RWPE1 (cell line): ENCODE data around the gene SLC25A1.

Source experiments
- CTCF ChIA-PET: fragments of 350-600 bp; sonication (Branson Sonifier 250); formaldehyde crosslinking; extraction: SDS; loops from one replicate; lab custom pipeline; 2021; lab: Yijun Ruan, JAX
- POLR2A ChIA-PET: fragments of 400-600 bp; formaldehyde crosslinking; extraction: SDS; loops from one replicate; lab custom pipeline; 2020; ENCODE audit warnings: antibody characterized with exemption; ENCODE audit not compliant: low non-redundant PET; lab: Yijun Ruan, JAX
- DNase-seq: peaks from one replicate; pipeline ENCODE4 v3.0.0; 2012; ENCODE audit warnings: low spot score
- H3K27ac ChIP-seq: fragments of 450-650 bp; 2 replicates; pipeline ENCODE4 v1.5.1; 2017
- TF ChIP-seq, protein P1 (sequence below): fragments of 450-650 bp; conservative IDR thresholded peaks from 2 replicates; pipeline ENCODE4 v1.5.1; 2017; ENCODE audit warnings: low read depth, mild to moderate bottlenecking

The SLC25A1 gene

DNA sequence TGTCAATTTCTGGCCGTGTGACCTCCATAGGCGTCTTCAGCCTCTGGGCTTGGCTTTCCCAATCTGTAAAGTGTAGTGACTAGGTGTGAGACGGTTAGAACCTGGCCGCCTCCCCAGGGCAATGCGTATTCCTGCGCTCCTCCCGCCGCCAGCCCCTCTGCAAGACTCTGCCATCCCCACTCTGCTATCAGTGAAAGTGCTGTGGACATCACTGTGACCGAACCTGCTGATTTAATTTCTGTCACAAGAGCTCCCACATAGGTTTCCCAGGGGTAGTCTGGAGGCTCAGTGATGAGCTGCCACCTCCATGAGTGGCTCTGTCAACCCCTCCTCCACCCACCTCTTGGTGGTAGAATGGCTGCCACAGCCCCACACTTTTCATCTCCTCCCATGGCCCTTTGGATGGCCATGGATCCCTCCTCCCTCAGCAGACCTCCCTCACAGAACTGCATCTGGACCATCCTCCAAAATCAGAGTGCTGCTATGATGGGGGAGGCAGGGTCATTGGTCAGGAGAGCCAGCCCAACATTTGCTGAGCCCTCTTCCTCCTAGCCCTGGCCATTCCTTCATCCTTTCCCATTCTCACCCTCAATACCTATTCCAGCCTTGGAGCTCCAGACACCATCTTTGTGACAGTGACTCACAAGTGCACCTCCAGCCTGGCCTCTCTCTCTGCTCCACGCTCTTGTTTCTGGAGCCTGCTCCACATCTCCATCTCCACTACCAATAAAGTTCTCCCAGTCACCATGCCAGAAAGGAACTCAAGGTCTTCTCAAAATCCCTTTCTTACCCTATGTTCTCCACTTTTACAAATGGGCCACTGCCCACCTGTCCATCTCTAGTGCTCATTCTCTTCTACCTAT, 27.0 kb downstream of the SLC25A1 start:
- H3K27ac ChIP-seq = no peak overlapping the region
- ChIA-PET POLR2A (no interaction called here), CTCF (no interaction called here)
- DNase-seq = no peak
- TF ChIP-seq, protein P1, sequence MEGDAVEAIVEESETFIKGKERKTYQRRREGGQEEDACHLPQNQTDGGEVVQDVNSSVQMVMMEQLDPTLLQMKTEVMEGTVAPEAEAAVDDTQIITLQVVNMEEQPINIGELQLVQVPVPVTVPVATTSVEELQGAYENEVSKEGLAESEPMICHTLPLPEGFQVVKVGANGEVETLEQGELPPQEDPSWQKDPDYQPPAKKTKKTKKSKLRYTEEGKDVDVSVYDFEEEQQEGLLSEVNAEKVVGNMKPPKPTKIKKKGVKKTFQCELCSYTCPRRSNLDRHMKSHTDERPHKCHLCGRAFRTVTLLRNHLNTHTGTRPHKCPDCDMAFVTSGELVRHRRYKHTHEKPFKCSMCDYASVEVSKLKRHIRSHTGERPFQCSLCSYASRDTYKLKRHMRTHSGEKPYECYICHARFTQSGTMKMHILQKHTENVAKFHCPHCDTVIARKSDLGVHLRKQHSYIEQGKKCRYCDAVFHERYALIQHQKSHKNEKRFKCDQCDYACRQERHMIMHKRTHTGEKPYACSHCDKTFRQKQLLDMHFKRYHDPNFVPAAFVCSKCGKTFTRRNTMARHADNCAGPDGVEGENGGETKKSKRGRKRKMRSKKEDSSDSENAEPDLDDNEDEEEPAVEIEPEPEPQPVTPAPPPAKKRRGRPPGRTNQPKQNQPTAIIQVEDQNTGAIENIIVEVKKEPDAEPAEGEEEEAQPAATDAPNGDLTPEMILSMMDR = no peak

DNA sequence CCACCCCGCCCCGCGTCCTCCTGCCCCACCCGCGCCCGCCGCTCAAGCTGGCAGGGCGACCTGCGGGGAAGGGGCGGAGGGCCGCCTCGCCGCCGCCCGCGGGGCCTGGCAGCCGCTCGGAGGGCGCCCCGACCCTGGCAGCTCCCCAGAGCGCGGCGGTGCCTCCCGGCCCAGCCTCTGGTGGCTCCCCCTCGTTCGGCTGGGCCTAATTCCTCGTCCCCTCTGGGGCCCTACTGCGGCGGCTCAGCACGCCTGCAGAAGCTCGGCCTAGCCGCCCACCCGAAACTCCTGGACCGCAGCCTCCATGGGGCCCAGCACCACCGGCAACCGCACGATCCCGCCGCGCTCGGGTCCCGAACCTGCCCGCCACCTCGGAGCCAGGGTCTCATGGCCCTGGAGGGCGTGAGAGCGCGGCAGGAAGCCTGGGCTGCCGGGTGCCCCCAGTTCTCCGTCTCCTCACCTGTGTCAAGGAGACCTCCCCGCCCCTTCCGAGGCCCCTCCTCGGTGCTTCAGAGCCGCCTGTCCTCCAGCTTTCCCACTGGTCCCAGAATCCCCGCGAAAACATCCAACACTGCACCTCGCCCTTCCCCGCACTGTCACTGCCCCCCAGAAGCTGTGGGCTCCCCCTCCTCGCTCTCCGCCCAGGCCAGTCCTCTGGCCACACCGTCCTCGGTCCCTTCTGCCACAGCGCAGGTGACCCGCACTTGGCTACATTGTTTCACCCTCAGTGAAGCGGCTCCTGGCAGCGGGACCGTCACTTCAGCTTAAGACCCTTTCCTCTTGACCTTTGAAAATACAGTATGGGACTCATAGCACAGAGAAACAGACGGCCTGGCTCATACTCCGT, 27.8 kb downstream of the SLC25A1 start:
- TF ChIP-seq, protein P1 = no peak
- no peak overlapping the region for H3K27ac ChIP-seq
- POLR2A ChIA-PET = no interaction called here
- CTCF ChIA-PET = no interaction called here
- no peak for DNase-seq

DNA sequence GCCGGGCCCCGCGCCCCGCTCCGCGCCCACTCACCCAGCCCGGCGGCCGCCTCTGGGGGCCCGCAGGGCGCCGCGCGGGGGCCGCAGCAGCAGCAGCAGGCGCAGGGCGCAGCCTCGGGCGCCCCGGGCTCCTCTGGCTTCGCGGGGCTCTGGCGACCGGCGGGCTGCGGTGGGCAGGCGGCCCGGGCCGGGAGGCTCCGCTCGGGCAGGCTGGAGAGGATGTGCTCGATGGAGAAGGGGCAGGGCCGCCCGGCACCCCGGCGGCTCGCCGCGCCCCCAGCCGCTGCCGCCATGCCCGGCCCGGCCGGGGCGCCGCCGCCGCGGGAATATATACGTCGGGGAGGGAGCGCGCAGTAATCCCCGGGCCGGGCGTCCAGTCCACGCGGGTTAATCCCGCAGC, 28.5 kb downstream of the SLC25A1 start, which contains the start of gene GSC2:
TSS of gene GSC2 (minus strand) at position 302 of the 400 bp plus-strand sequence. CDS start at position 293, 9 bp downstream.
- POLR2A ChIA-PET = no interaction called here
- CTCF ChIA-PET = no interaction called here
- TF ChIP-seq, protein P1 = no peak
- no peak within 1 kb of the TSS for H3K27ac ChIP-seq
- no peak for DNase-seq

DNA sequence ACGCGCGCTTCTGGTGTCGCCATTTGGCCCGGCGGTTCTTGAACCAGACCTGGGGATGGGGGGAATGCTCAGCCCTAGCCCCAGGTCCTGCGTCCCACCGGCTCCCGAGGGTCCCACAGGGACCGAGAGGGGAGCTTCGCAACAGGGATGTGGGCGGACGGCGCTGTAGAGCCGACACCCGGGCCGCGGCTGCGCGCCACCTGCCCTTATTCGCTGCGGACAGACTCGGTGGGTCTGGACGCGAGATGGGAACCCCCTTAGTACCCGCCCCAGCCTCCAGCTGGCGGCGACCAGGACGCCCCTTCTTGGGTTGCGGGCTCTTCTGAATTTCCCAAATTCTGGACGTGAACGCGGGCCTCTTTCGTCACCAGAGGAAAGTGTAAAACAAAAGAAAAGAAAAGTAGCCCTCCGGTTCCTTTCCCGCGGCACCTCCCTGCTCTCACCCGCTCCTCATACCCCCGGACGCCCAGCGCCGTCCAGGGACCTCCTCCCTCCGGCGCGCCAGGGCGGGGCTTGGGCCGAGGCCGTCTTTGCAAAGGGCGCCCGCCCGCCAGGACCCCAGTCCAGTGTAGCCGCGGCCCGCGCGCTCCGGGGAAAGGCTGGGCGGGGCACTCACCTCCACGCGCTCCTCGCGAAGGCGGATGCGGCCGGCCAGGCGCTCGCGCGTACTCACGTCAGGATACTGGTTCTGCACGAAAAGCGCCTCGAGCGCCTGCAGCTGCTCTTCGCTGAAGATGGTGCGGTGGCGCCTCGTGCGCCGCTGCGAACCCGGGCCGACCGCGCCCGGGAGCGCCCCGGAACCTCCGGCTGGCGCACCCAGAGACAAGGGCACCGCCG, 29.3 kb downstream of the SLC25A1 start:
- DNase-seq = no peak
- no peak overlapping the region for H3K27ac ChIP-seq
- ChIA-PET CTCF (no interaction called here), POLR2A (no interaction called here)
- TF ChIP-seq, protein P1 = no peak

DNA sequence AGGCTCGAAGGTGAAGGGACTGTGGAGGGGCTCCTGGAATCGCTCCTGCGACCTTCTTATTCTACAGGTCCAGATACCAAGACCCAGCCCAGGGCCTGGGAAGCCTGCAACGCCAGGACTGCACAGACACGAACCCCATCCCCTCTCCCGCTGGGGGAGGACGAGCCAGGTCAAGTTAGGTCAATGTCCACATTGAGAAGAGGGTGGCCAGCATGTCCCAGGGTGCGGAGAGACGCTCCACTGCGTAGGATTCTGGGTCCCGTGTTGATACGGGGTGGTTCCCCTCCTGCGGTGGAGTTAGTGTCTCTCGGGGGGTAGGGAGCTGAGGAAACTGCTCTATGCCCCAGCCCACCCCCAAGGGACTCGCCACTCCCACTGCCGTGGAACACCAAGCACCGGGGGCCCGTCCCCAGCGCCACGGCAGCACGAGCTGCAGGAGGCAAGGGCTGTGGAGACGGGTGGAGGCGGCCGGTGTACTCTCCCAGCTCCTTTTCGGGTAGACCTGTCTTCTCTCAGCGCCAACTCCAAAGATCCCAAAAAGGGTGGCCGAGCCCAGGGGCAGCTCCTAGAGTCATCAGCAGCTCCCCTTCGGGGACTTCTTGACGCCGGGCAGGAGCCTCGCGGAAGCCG, 30.0 kb downstream of the SLC25A1 start:
- H3K27ac ChIP-seq = no peak overlapping the region
- CTCF ChIA-PET = no interaction called here
- no peak for DNase-seq
- TF ChIP-seq, protein P1 = no peak
- POLR2A ChIA-PET = no interaction called here
